H1 (cell line): ENCODE results near the gene NIT2. TPM values are rescaled to one million over a fixed set of nuclear protein-coding genes. Genes with fewer than 3 reads are reported as not detected.

Source experiments
- BACH1 ChIP-seq: IDR thresholded peaks from 2 replicates; pipeline ENCODE4 v1.6.1; 2012; ENCODE audit warnings: low read length, improper control_type of control experiment
- BCL11A ChIP-seq, 2 experiments: IDR thresholded peaks; one replicate each; pipeline ENCODE4 v1.6.1; 2011; ENCODE audit warnings: low read depth in 2 of 2, low read length in 2 of 2, mild to moderate bottlenecking in 2 of 2
- CEBPB ChIP-seq: IDR thresholded peaks from 2 replicates; pipeline ENCODE4 v1.6.1; 2012; ENCODE audit warnings: low read depth, low read length
- CREB1 ChIP-seq: IDR thresholded peaks from 2 replicates; pipeline ENCODE4 v1.6.1; 2012; ENCODE audit warnings: inconsistent platforms
- CTCF ChIP-seq, 3 experiments: IDR thresholded peaks; 1 replicate in 2 of 3; 2 replicates in 1 of 3; pipeline versions ENCODE4 v1.5.1 to v1.6.1; 2011; ENCODE audit warnings: low read length in 3 of 3, mild to moderate bottlenecking in 3 of 3, inconsistent platforms in 2 of 3, low read depth in 1 of 3, moderate library complexity in 1 of 3; ENCODE audit not compliant: insufficient read depth in 1 of 3; ENCODE audit errors: control extremely low read depth in 1 of 3
- EGR1 ChIP-seq: IDR thresholded peaks from 2 replicates; pipeline ENCODE4 v1.6.1; 2011; ENCODE audit warnings: low read depth, low read length, borderline replicate concordance
- EZH2 ChIP-seq: fragments of 200-600 bp; sonication (generic); IDR thresholded peaks from 2 replicates; pipeline ENCODE4 v1.7.1; 2012; ENCODE audit warnings: low read depth, mild to moderate bottlenecking, moderate library complexity, low read length, inconsistent platforms; ENCODE audit not compliant: severe bottlenecking
- HDAC6 ChIP-seq: IDR thresholded peaks from one replicate; pipeline ENCODE4 v1.7.1; 2012; ENCODE audit warnings: low read depth, mild to moderate bottlenecking, inconsistent platforms, low read length, moderate library complexity
- JUN ChIP-seq: IDR thresholded peaks from 2 replicates; pipeline ENCODE4 v1.6.1; 2011; ENCODE audit warnings: low read depth, mild to moderate bottlenecking, improper control_type of control experiment, low read length
- JUND ChIP-seq: IDR thresholded peaks from 2 replicates; pipeline ENCODE4 v1.6.1; 2011; ENCODE audit warnings: mild to moderate bottlenecking, improper control_type of control experiment, low read length
- KDM4A ChIP-seq: IDR thresholded peaks from one replicate; pipeline ENCODE4 v1.7.1; 2012; ENCODE audit warnings: low read depth, mild to moderate bottlenecking, moderate library complexity, low read length, inconsistent platforms; ENCODE audit not compliant: severe bottlenecking
- MAFK ChIP-seq: IDR thresholded peaks from 2 replicates; pipeline ENCODE4 v1.6.1; 2012; ENCODE audit warnings: low read depth, mild to moderate bottlenecking, improper control_type of control experiment, low read length
- NRF1 ChIP-seq: IDR thresholded peaks from 2 replicates; pipeline ENCODE4 v1.6.1; 2011; ENCODE audit warnings: mild to moderate bottlenecking, low read depth, low read length, improper control_type of control experiment
- POLR2AphosphoS5 ChIP-seq: IDR thresholded peaks from 2 replicates; pipeline ENCODE4 v1.6.1; 2011; ENCODE audit warnings: low read depth, low read length
- RAD21 ChIP-seq, 2 experiments: IDR thresholded peaks in 1 of 2; conservative IDR thresholded peaks in 1 of 2; 2 replicates each; pipeline ENCODE4 v1.6.1; 2011; ENCODE audit warnings: low read depth in 2 of 2, low read length in 2 of 2, improper control_type of control experiment in 1 of 2, inconsistent platforms in 1 of 2, mild to moderate bottlenecking in 1 of 2, moderate library complexity in 1 of 2
- SIRT6 ChIP-seq: IDR thresholded peaks from one replicate; pipeline ENCODE4 v1.7.1; 2012; ENCODE audit warnings: low read length, inconsistent platforms
- SP1 ChIP-seq: IDR thresholded peaks from 2 replicates; pipeline ENCODE4 v1.6.1; 2011; ENCODE audit warnings: low read depth, low read length
- SP2 ChIP-seq: IDR thresholded peaks from 2 replicates; pipeline ENCODE4 v1.6.1; 2012; ENCODE audit warnings: mild to moderate bottlenecking, low read length, inconsistent platforms
- TAF7 ChIP-seq: optimal IDR thresholded peaks from 2 replicates; pipeline ENCODE3; 2011; ENCODE audit warnings: low read depth, mild to moderate bottlenecking, inconsistent platforms, low read length, moderate library complexity, borderline replicate concordance
- polyA plus RNA-seq, 7 experiments: library from polyadenylated mRNA; depleted of rRNA in 3 of 7; stranded (reverse) in 5 of 7; unstranded in 2 of 7; fragments of >200 nt in 5 of 7; fragments of 200-250 nt in 2 of 7; gene quantifications; 1 replicate in 5 of 7; 2 replicates in 1 of 7; 4 replicates in 1 of 7; pipeline versions ENCODE4 v1.2.1 to v1.2.3, GENCODE V29; 2011 to 2013; ENCODE audit warnings: missing spikeins in 2 of 7, mixed read lengths in 2 of 7
- total RNA-seq: library from RNA; stranded (reverse); fragmentation: NEBNext Ultra II Directional; extraction: Animal tissue kit (Norgen Biotek cat#: 25700); gene quantifications from 2 replicates; pipeline ENCODE4 v1.2.1, GENCODE V29; 2021

NIT2 gene
- total and polyA plus RNA-seq, 2 of the 8 experiments (the other 6 are each of a cell fraction or from before 2014, with no cell fraction given), result 15.2 to 25.3 TPM

GRCh38 chr3:100400780-100401673, 66.5 kb downstream of the NIT2 start, which contains the start of the genes LNP1 and TOMM70 (continued):
- TF ChIP-seq CREB1, result peak; percentile 19; the same call in 1 of the 2 replicates
- TF ChIP-seq BCL11A (IDR thresholded peaks at IDR 0.05; ENCODE audit: low read depth in 2 of 2, low read length in 2 of 2), result no peak
- no peak for TF ChIP-seq NRF1
- TF ChIP-seq MAFK, result no peak
- no peak for TF ChIP-seq SP2
- no peak for TF ChIP-seq CTCF (IDR thresholded peaks at IDR 0.05; ENCODE audit: control extremely low read depth in 1 of 3, insufficient read depth in 1 of 3, low read depth in 1 of 3, low read length in 3 of 3)
- no peak for TF ChIP-seq SIRT6
- peak; percentile 52 for TF ChIP-seq KDM4A
- no peak for TF ChIP-seq BACH1
- TF ChIP-seq EZH2, result no peak
- TF ChIP-seq TAF7, result peak; percentile 31
- peak; percentile 82 for TF ChIP-seq POLR2AphosphoS5
- TF ChIP-seq HDAC6, result no peak
- TF ChIP-seq EGR1, result peak; percentile 100
- TF ChIP-seq RAD21 (IDR thresholded peaks at IDR 0.05 in 1 of 2, conservative IDR thresholded peaks at IDR 0.05 in 1 of 2; ENCODE audit: low read depth in 2 of 2, low read length in 2 of 2), result no peak
- TF ChIP-seq SP1, result peak; percentile 79; the same call in 1 of the 2 replicates
- TF ChIP-seq CEBPB, result no peak
- TF ChIP-seq JUND, result no peak
- no peak for TF ChIP-seq JUN
